WTC11 (cell line): Measurements from ENCODE around the gene ST3GAL6. TPM values are rescaled to one million over a fixed set of nuclear protein-coding genes. Genes with fewer than 3 reads are reported as not detected.

Source experiments
- ATAC-seq: fragments of 200-7000 bp; cut with Tn5 transposase; 2 replicates; pipeline ENCODE4 v1.10.0; 2021; ENCODE audit warnings: mild to moderate bottlenecking, moderate library complexity
- CTCF ChIA-PET: fragments of 300-600 bp; sonication (Branson Sonifier 250); formaldehyde crosslinking; loops from one replicate; lab custom pipeline; 2021; ENCODE audit warnings: antibody characterized with exemption; lab: Charles Lee
- POLR2A ChIA-PET: fragments of 350-600 bp; sonication (Branson Sonifier 250); formaldehyde crosslinking; loops from one replicate; lab custom pipeline; 2021; ENCODE audit warnings: antibody characterized with exemption; lab: Charles Lee
- DNase-seq: peaks from one replicate; pipeline ENCODE4 v3.0.0; 2021; ENCODE audit warnings: low spot score
- H3K27ac Mint-ChIP-seq: 2 replicates; pipeline ENCODE4 v1.8.0; 2021; ENCODE audit warnings: mixed read lengths
- H3K27me3 Mint-ChIP-seq: 2 replicates; pipeline ENCODE4 v1.8.0; 2021; ENCODE audit warnings: low read depth, mild to moderate bottlenecking, moderate library complexity, mixed read lengths
- H3K36me3 Mint-ChIP-seq: 2 replicates; pipeline ENCODE4 v1.8.0; 2021; ENCODE audit warnings: mixed read lengths
- H3K4me1 Mint-ChIP-seq: 2 replicates; pipeline ENCODE4 v1.8.0; 2022; ENCODE audit warnings: mixed read lengths
- H3K4me3 Mint-ChIP-seq: 2 replicates; pipeline ENCODE4 v1.8.0; 2021; ENCODE audit warnings: mild to moderate bottlenecking, moderate library complexity, mixed read lengths
- H3K9me3 Mint-ChIP-seq: 2 replicates; pipeline ENCODE4 v1.8.0; 2021; ENCODE audit warnings: mixed read lengths
- AR ChIP-seq: fragments of 250-450 bp; sonication (Bioruptor Pico); IDR thresholded peaks from 2 replicates; pipeline ENCODE4 v1.9.0; 2021; ENCODE audit warnings: mild to moderate bottlenecking
- ATF2 ChIP-seq: sonication (generic); formaldehyde crosslinking; IDR thresholded peaks from 2 replicates; pipeline ENCODE4 v1.8.1; 2022; ENCODE audit warnings: low read depth, missing genetic modification reagents, borderline replicate concordance
- ERG ChIP-seq: fragments of 250-450 bp; sonication (Bioruptor Pico); IDR thresholded peaks from 2 replicates; pipeline ENCODE4 v1.8.0; 2021; ENCODE audit warnings: mild to moderate bottlenecking
- FOXP4 ChIP-seq: sonication (generic); formaldehyde crosslinking; IDR thresholded peaks from 2 replicates; pipeline ENCODE4 v1.8.0; 2022; ENCODE audit warnings: mild to moderate bottlenecking, missing genetic modification reagents
- GRHL2 ChIP-seq: fragments of 250-450 bp; sonication (Bioruptor Pico); IDR thresholded peaks from 2 replicates; pipeline ENCODE4 v1.8.0; 2022; ENCODE audit warnings: mild to moderate bottlenecking, moderate library complexity; ENCODE audit not compliant: insufficient replicate concordance, severe bottlenecking
- HMGXB4 ChIP-seq: sonication (generic); formaldehyde crosslinking; IDR thresholded peaks from 2 replicates; pipeline ENCODE4 v1.8.1; 2023; ENCODE audit warnings: mild to moderate bottlenecking, moderate library complexity, missing genetic modification reagents
- MXD4 ChIP-seq: fragments of 250-450 bp; sonication (Bioruptor Pico); IDR thresholded peaks from 2 replicates; pipeline ENCODE4 v1.8.0; 2021; ENCODE audit warnings: mild to moderate bottlenecking, moderate library complexity, borderline replicate concordance
- NFATC4 ChIP-seq: fragments of 250-450 bp; sonication (Bioruptor Pico); IDR thresholded peaks from 2 replicates; pipeline ENCODE4 v1.9.0; 2021; ENCODE audit warnings: mild to moderate bottlenecking
- NR1H2 ChIP-seq: sonication (generic); formaldehyde crosslinking; IDR thresholded peaks from 2 replicates; pipeline ENCODE4 v1.9.0; 2021; ENCODE audit warnings: mild to moderate bottlenecking, moderate library complexity, missing genetic modification reagents
- TCF7 ChIP-seq: sonication (generic); formaldehyde crosslinking; IDR thresholded peaks from 2 replicates; pipeline ENCODE4 v1.8.0; 2022; ENCODE audit warnings: mild to moderate bottlenecking, low read depth, missing genetic modification reagents, moderate library complexity
- USF2 ChIP-seq: sonication (generic); formaldehyde crosslinking; IDR thresholded peaks from 2 replicates; pipeline ENCODE4 v1.8.1; 2023; ENCODE audit warnings: mild to moderate bottlenecking, missing genetic modification reagents, moderate library complexity
- ZBTB43 ChIP-seq: sonication (generic); formaldehyde crosslinking; IDR thresholded peaks from 2 replicates; pipeline ENCODE4 v1.8.1; 2023; ENCODE audit warnings: mild to moderate bottlenecking, missing genetic modification reagents
- ZNF232 ChIP-seq: sonication (generic); formaldehyde crosslinking; IDR thresholded peaks from 2 replicates; pipeline ENCODE4 v1.8.0; 2022; ENCODE audit warnings: mild to moderate bottlenecking, missing genetic modification reagents
- ZNF281 ChIP-seq: sonication (generic); formaldehyde crosslinking; IDR thresholded peaks from 2 replicates; pipeline ENCODE4 v1.8.0; 2023; ENCODE audit warnings: mild to moderate bottlenecking, missing genetic modification reagents
- ZNF423 ChIP-seq: fragments of 250-450 bp; sonication (Bioruptor Pico); IDR thresholded peaks from 2 replicates; pipeline ENCODE4 v2.1.2; 2022; ENCODE audit warnings: mild to moderate bottlenecking, moderate library complexity
- ZNF425 ChIP-seq: fragments of 250-450 bp; sonication (Bioruptor Pico); conservative IDR thresholded peaks from 2 replicates; pipeline ENCODE4 v1.9.0; 2021; ENCODE audit warnings: mild to moderate bottlenecking
- total RNA-seq: library from RNA; stranded (reverse); gene quantifications from 3 replicates; pipeline ENCODE4 v1.2.3, GENCODE V29; 2021

Gene ST3GAL6
- total RNA-seq, 1 experiment from 2014 or later, result 8.1 TPM

- Mint-ChIP-seq H3K36me3 (no peaks in the 10 kb centered on the region), H3K27me3 (no peaks in the 10 kb centered on the region), H3K4me1 (no peaks in the 10 kb centered on the region; the same call in 1 of the 2 replicates), H3K9me3 (no peaks in the 10 kb centered on the region), H3K4me3 (no peak overlapping the region), H3K27ac (no peak overlapping the region)
- DNase-seq, result no peak
- ChIA-PET POLR2A (interaction anchor here (0.6 kb wide), 1 partner anchor 120 kb away, joined by 4 read pairs; no protein-coding TSS in a partner anchor), CTCF (no interaction called here)
- ATAC-seq, result no peak
- TF ChIP-seq ERG (CRISPR knock-in tag) (no peak), ATF2 (no peak), TCF7 (CRISPR knock-in tag) (no peak), MXD4 (no peak), HMGXB4 (CRISPR knock-in tag) (no peak), GRHL2 (CRISPR knock-in tag) (no peak), AR (CRISPR knock-in tag) (no peak), NFATC4 (CRISPR knock-in tag) (no peak), ZNF425 (no peak), ZNF281 (CRISPR knock-in tag) (no peak), NR1H2 (no peak), ZNF423 (CRISPR knock-in tag) (no peak), ZNF232 (CRISPR knock-in tag) (no peak), ZBTB43 (no peak), FOXP4 (CRISPR knock-in tag) (no peak), USF2 (CRISPR knock-in tag) (no peak)
Measured at GRCh38 chr3:98741121-98741716, 21.9 kb upstream of the ST3GAL6 start.
